Stimulated activated CD4-positive, alpha-beta T cell treated with anti-CD3 and anti-CD28 coated beads, Interleukin-1b, Interleukin-23, amount 100 ng/mL, for 48 hours (primary cell): ENCODE results near the gene PLPPR5.
A peak's percentile ranks its signal among the peaks of the same experiment; 100 is the strongest.
"Not testable (repeated sequence)": the region's sequence is repeated elsewhere in the genome, so short reads cannot be mapped to it uniquely, and the experiment has no call there.

ENCODE experiments used
- DNase-seq: peaks from one replicate; pipeline ENCODE4 v3.0.0-alpha.2; 2020

Gene PLPPR5

GRCh38 chr1:98908980-98909379 lies 95.7 kb downstream of the PLPPR5 start:
- no peak for DNase-seq

GRCh38 chr1:98906809-98907208 lies 97.9 kb downstream of the PLPPR5 start:
- no peak for DNase-seq

- DNase-seq, result no peak
Measured at GRCh38 chr1:98906361-98906760, 98.3 kb downstream of the PLPPR5 start.

- no peak for DNase-seq
Measured at GRCh38 chr1:98904684-98905083, 100.0 kb downstream of the PLPPR5 start.

- DNase-seq, result no peak
Measured at GRCh38 chr1:98903726-98904125, 100.9 kb downstream of the PLPPR5 start.

- no peak for DNase-seq
Measured at GRCh38 chr1:98903261-98903660, 101.4 kb downstream of the PLPPR5 start.

GRCh38 chr1:98898940-98899339 lies 105.7 kb downstream of the PLPPR5 start:
- no peak for DNase-seq

GRCh38 chr1:98897479-98897878 lies 107.2 kb downstream of the PLPPR5 start:
- DNase-seq, result no peak

GRCh38 chr1:98896711-98897445 lies 107.8 kb downstream of the PLPPR5 start:
- DNase-seq, result no peak

GRCh38 chr1:98893371-98893770 lies 111.3 kb downstream of the PLPPR5 start:
- DNase-seq, result no peak

GRCh38 chr1:98888869-98889268 lies 115.8 kb downstream of the PLPPR5 start:
- DNase-seq, result no peak

GRCh38 chr1:98887507-98887906 lies 117.2 kb downstream of the PLPPR5 start:
- no peak for DNase-seq

- no peak for DNase-seq
Measured at GRCh38 chr1:98884864-98885263, 119.8 kb downstream of the PLPPR5 start.

- no peak for DNase-seq
Measured at GRCh38 chr1:98881901-98882300, 122.8 kb downstream of the PLPPR5 start.

- not testable (repeated sequence) for DNase-seq
Measured at GRCh38 chr1:98881234-98881633, 123.4 kb downstream of the PLPPR5 start.

- no peak for DNase-seq
Measured at GRCh38 chr1:98874828-98875227, 129.8 kb downstream of the PLPPR5 start.

GRCh38 chr1:98870959-98871903 lies 133.4 kb downstream of the PLPPR5 start:
- peak; percentile 24 for DNase-seq

GRCh38 chr1:98865796-98866195 lies 138.9 kb downstream of the PLPPR5 start:
- DNase-seq, result no peak

GRCh38 chr1:98860329-98860728 lies 144.3 kb downstream of the PLPPR5 start:
- DNase-seq, result no peak

GRCh38 chr1:98854137-98854536 lies 150.5 kb downstream of the PLPPR5 start:
- no peak for DNase-seq

GRCh38 chr1:98849969-98850636 lies 154.6 kb downstream of the PLPPR5 start:
- no peak for DNase-seq

- no peak for DNase-seq
Measured at GRCh38 chr1:98842241-98842640, 162.4 kb downstream of the PLPPR5 start.
